NCI-H82 treated with DMSO at 0.1 percent for 48 hours (cell line): ENCODE data around the gene PRKCB.
A peak's percentile ranks its signal among the peaks of the same experiment; 100 is the strongest.
"Not testable (repeated sequence)": the region's sequence is repeated elsewhere in the genome, so short reads cannot be mapped to it uniquely, and the experiment has no call there.

Experiments used
- DNase-seq: peaks from one replicate; lab custom pipeline; 2025; ENCODE audit not compliant: unreplicated experiment; lab: John Stamatoyannopoulos, UW

PRKCB gene

GRCh38 chr16:24214992-24215391 is 379.2 kb downstream of the PRKCB start:
- DNase-seq, result no peak

GRCh38 chr16:24216961-24217360 is 381.2 kb downstream of the PRKCB start:
- no peak for DNase-seq

- no peak for DNase-seq
Observed at GRCh38 chr16:24217461-24217860, 381.7 kb downstream of the PRKCB start.

GRCh38 chr16:24218299-24218698 is 382.5 kb downstream of the PRKCB start:
- DNase-seq, result no peak

DNA sequence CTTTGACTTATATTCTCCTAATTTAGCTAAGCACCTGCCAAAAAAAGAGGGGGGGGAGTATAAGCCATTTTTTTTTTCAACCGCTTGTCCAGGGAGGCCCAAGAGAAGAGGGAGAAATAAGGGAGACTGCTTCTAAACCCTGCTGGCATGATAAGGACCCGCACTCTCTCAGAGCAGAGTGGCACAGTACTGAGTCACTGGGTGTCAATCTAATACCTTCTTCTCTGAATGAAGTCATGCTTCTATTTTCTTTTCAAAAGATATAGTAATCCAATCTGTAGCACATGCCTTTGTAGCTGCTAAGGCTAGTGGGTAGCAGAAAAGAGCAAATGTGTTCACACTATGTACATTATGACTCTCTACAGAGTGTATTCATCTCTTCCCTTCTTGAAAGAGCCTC is 385.4 kb downstream of the PRKCB start:
- no peak for DNase-seq

- no peak for DNase-seq
Observed at GRCh38 chr16:24228514-24228913, 392.7 kb downstream of the PRKCB start.

DNA sequence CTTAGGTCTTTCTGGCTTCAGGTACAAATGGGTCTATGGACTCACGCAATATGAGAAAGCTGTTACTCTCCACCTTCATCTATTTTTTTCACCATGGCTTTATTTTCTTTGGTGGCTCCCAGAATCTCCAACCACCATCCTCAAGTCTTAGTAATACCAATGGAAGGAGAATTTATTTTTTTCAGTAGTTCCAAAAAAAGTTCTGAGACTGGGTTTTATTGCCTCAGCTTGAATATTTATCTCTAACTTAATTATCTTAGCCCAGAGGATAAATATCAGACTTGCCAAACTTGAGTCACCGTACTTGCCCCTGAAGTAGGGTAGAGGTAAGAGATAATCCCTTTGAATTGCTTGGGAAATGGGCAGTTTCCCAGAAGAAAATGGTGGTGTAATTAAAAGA is 397.2 kb downstream of the PRKCB start:
- no peak for DNase-seq

- DNase-seq, result no peak
Observed at GRCh38 chr16:24234737-24235136, 399.0 kb downstream of the PRKCB start.

DNA sequence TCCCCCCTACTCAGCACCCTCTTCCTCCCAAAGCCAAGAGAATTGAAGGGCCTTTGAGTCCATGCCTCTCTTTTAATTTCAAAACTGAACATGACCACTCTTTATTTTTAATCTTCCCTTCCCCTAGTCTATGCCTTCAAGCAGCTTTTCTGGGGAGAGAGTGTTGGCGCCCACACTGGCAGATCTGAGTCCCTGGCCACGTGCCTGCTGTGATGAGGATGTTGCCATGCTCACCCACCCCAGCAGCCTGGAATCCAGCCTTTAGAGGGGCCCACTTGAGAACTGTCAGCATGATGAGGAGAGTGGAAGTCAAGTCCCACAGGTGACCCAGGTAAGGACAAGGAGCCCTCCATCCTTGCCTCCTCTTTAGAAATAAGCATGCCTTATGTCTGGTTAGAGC is 400.0 kb downstream of the PRKCB start:
- no peak for DNase-seq

- DNase-seq, result not testable (repeated sequence)
Observed at GRCh38 chr16:24238846-24239245, 403.1 kb downstream of the PRKCB start.

GRCh38 chr16:24246911-24247607 is 411.3 kb downstream of the PRKCB start:
- DNase-seq, result no peak

GRCh38 chr16:24253192-24253591 is 417.4 kb downstream of the PRKCB start:
- peak; percentile 56 for DNase-seq

DNA sequence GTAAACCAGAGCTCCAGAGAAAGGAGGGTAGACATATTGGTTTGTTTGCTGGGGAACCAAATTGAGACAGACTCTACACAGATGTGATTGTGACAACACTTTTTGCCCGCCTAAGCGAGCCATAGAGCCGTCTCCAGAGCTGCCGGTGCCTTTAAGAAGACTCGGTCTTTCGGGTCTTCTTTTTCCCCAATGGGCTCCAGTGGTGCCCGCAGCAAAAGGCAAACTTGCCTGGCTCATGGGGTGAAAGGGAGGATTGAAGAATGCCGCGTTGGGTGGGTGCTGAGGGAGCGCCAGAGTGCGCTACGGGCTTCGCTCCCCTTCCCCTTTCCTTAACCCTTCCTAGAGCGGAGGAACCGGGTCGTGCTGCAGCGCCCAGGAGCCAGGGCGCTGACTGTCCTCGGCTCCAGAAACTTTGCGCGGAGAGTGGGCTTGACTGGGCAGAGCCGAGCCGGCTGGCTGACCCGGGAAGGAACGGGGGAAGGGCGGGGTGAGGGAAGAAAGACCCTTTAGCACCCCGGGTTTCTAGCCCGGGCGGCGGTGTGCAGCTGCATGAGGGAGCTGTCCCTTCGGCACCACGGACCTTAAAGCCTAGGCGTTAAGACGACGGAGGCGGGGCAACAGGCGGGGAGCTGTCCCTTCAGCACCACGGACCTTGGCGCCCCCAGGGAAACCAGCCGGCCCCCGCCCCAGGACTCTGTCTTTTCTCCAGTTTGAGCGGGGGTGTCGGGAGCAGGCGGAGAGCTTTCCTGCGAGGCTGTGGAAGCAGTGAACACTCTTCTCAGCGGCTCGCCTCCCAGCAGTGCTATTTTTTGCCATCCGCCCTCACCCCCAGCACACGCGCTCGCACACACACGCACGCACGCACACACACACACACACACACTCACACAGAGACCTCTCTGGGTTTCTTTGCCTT is 419.9 kb downstream of the PRKCB start, which contains the start of gene CACNG3:
TSS of gene CACNG3 (plus strand) at position 880 of the 916 bp plus-strand sequence. CDS start 420 bp downstream, outside the sequence.
- no peak for DNase-seq

GRCh38 chr16:24257958-24258357 is 422.2 kb downstream of the PRKCB start:
- DNase-seq, result no peak

DNA sequence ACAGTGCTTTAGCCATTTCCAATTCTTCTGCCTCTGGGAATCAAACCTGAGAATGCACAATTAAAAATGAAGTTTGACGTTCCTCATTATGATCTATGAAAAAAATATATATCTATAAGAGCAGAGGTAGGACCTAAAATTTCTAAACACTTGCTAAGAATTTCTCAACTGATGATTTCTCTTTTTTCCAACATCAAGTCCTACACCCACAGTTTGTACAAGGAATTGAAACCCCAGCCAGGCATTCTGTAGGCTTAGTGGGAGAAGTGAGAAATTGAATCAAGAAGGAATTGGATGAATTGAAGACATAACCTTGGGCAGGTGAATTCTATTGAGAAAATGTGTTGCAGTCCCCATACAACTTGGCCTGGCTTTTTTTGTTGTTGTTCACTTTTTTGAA is 423.0 kb downstream of the PRKCB start:
- no peak for DNase-seq

DNA sequence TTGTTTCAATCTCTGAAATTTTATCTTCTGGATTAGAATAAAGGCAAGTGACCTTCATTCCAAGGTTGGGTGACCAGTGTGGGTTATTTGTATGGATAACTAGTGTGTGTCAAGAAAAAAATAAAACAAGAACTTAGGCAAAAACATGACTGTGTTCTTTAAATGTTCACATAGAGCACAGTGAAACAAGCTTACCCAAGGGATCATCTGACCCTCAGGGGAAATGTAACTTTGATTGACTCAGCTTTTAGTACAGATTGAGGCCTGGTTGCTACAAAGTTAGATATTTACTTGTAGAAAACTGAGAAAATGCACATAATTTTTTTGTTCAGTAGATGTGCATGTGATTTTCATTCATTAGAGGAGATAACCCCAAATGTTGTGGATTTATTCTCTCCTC is 427.0 kb downstream of the PRKCB start:
- no peak for DNase-seq
